IMR-90 (cell line): ENCODE results near the gene FOXN4. TPM values are rescaled to one million over a fixed set of nuclear protein-coding genes. Genes with fewer than 3 reads are reported as not detected.

ENCODE experiments used
- ATAC-seq: fragments of 200-7000 bp; cut with Tn5 transposase; 2 replicates; pipeline ENCODE4 v1.9.1; 2020; ENCODE audit warnings: low read depth, mild to moderate bottlenecking, moderate library complexity
- BruUV-seq: library from RNA; stranded (reverse); fragments of 400-500 nt; replicated peaks from 2 replicates; lab custom pipeline; 2021; lab: Mats Ljungman, UMichigan
- CTCF ChIA-PET: fragments of 300-600 bp; formaldehyde crosslinking; extraction: SDS; loops from one replicate; lab custom pipeline; 2021; ENCODE audit warnings: antibody characterized with exemption; lab: Yijun Ruan, JAX
- POLR2A ChIA-PET: fragments of 300-600 bp; sonication (Branson Sonifier 250); formaldehyde crosslinking; loops from one replicate; lab custom pipeline; 2022; ENCODE audit warnings: antibody characterized with exemption; ENCODE audit not compliant: unreplicated experiment; lab: Charles Lee
- DNase-seq: peaks from one replicate; pipeline ENCODE4 v3.0.0; 2013
- H2AFZ ChIP-seq: replicated peaks from 2 replicates; pipeline ENCODE3; 2013; ENCODE audit warnings: low read length, mild to moderate bottlenecking; ENCODE audit not compliant: poor library complexity
- H2AK5ac ChIP-seq: 2 replicates; pipeline ENCODE4 v1.6.1; 2013; ENCODE audit warnings: low read depth, low read length, inconsistent platforms
- H2AK9ac ChIP-seq: replicated peaks from 2 replicates; pipeline ENCODE3; 2013; ENCODE audit warnings: mild to moderate bottlenecking, low read depth, low read length, moderate library complexity; ENCODE audit not compliant: poor library complexity
- H2BK120ac ChIP-seq: 2 replicates; pipeline ENCODE4 v1.6.1; 2013; ENCODE audit warnings: low read depth, low read length, inconsistent platforms
- H2BK15ac ChIP-seq: 3 replicates; pipeline ENCODE4 v1.6.1; 2013; ENCODE audit warnings: low read depth, low read length, inconsistent platforms
- H2BK20ac ChIP-seq: 2 replicates; pipeline ENCODE4 v1.6.1; 2013; ENCODE audit warnings: low read depth, mild to moderate bottlenecking, inconsistent platforms, low read length, moderate library complexity
- H2BK5ac ChIP-seq: 2 replicates; pipeline ENCODE4 v1.6.1; 2013; ENCODE audit warnings: mild to moderate bottlenecking, low read depth, low read length, inconsistent platforms; ENCODE audit not compliant: poor library complexity, severe bottlenecking
- H3K14ac ChIP-seq: replicated peaks from 2 replicates; pipeline ENCODE4 v1.6.1; 2013; ENCODE audit warnings: low read depth, low read length, inconsistent platforms
- H3K18ac ChIP-seq: 2 replicates; pipeline ENCODE4 v1.6.1; 2013; ENCODE audit warnings: low read depth, low read length, control low read depth
- H3K23ac ChIP-seq: 2 replicates; pipeline ENCODE4 v1.6.1; 2013; ENCODE audit warnings: low read depth, low read length, inconsistent platforms
- H3K27ac ChIP-seq: 2 replicates; pipeline ENCODE4 v1.5.1; 2013; ENCODE audit warnings: mild to moderate bottlenecking, control low read depth, low read length; ENCODE audit not compliant: insufficient read depth
- H3K27me3 ChIP-seq: 2 replicates; pipeline ENCODE4 v1.6.1; 2013; ENCODE audit warnings: low read length; ENCODE audit not compliant: control insufficient read depth, insufficient read depth
- H3K36me3 ChIP-seq: 2 replicates; pipeline ENCODE4 v1.6.1; 2013; ENCODE audit warnings: low read length, mixed read lengths; ENCODE audit not compliant: control insufficient read depth, insufficient read depth
- H3K4ac ChIP-seq: 2 replicates; pipeline ENCODE4 v1.6.1; 2013; ENCODE audit warnings: low read depth, low read length, inconsistent platforms
- H3K4me1 ChIP-seq: 2 replicates; pipeline ENCODE4 v1.6.1; 2013; ENCODE audit warnings: low read length, mixed read lengths; ENCODE audit not compliant: control insufficient read depth, insufficient read depth
- H3K4me2 ChIP-seq: 2 replicates; pipeline ENCODE4 v1.6.1; 2013; ENCODE audit warnings: low read depth, mild to moderate bottlenecking, control low read depth, low read length, moderate library complexity
- H3K4me3 ChIP-seq: 2 replicates; pipeline ENCODE4 v1.5.1; 2013; ENCODE audit warnings: low read depth, mild to moderate bottlenecking, control low read depth, low read length, moderate library complexity; ENCODE audit not compliant: insufficient read depth
- H3K56ac ChIP-seq: 2 replicates; pipeline ENCODE4 v1.6.1; 2013; ENCODE audit warnings: low read length, inconsistent platforms; ENCODE audit not compliant: insufficient read depth; ENCODE audit errors: extremely low read depth
- H3K79me1 ChIP-seq, 2 experiments: 2 replicates each; pipeline ENCODE4 v1.6.1; 2013; ENCODE audit warnings: low read length in 2 of 2, inconsistent platforms in 1 of 2, low read depth in 1 of 2
- H3K9ac ChIP-seq: 2 replicates; pipeline ENCODE4 v1.6.1; 2013; ENCODE audit warnings: low read depth, low read length, control low read depth
- H3K9me1 ChIP-seq: 2 replicates; pipeline ENCODE4 v1.6.1; 2013; ENCODE audit warnings: low read length, inconsistent platforms; ENCODE audit not compliant: insufficient read depth
- H3K9me3 ChIP-seq: 2 replicates; pipeline ENCODE4 v1.6.1; 2013; ENCODE audit warnings: low read length; ENCODE audit not compliant: control insufficient read depth, insufficient read depth
- H4K20me1 ChIP-seq: 2 replicates; pipeline ENCODE4 v1.6.1; 2013; ENCODE audit warnings: low read length, inconsistent platforms; ENCODE audit not compliant: insufficient read depth
- H4K5ac ChIP-seq: 2 replicates; pipeline ENCODE4 v1.6.1; 2013; ENCODE audit warnings: mild to moderate bottlenecking, low read depth, low read length, control low read depth
- H4K8ac ChIP-seq, 2 experiments: 2 replicates each; pipeline ENCODE4 v1.6.1; 2013; ENCODE audit warnings: low read depth in 2 of 2, low read length in 2 of 2, control low read depth in 1 of 2, inconsistent platforms in 1 of 2
- H4K91ac ChIP-seq: 2 replicates; pipeline ENCODE4 v1.6.1; 2013; ENCODE audit warnings: low read depth, low read length, inconsistent platforms; ENCODE audit not compliant: insufficient read depth
- MAFK ChIP-seq: IDR thresholded peaks from 2 replicates; pipeline ENCODE4 v1.6.1; 2012; ENCODE audit warnings: low read depth, low read length, improper control_type of control experiment
- MXI1 ChIP-seq: IDR thresholded peaks from 2 replicates; pipeline ENCODE4 v1.6.1; 2012; ENCODE audit warnings: low read depth, mild to moderate bottlenecking, low read length, moderate library complexity, borderline replicate concordance
- NFE2L2 ChIP-seq: fragments of 150-350 bp; IDR thresholded peaks from 2 replicates; pipeline ENCODE4 v1.6.1; 2016; ENCODE audit warnings: low read depth, mild to moderate bottlenecking, low read length
- RCOR1 ChIP-seq: IDR thresholded peaks from 2 replicates; pipeline ENCODE4 v1.6.1; 2012; ENCODE audit warnings: mild to moderate bottlenecking, low read length, improper control_type of control experiment; ENCODE audit not compliant: insufficient replicate concordance
- WGBS, 2 experiments: methylation state at CpG; one replicate each; pipeline versions ENCODE4 v1.1.5 to v1.1.7; 2013; ENCODE audit warnings: missing lambda C conversion rate in 2 of 2; ENCODE audit not compliant: insufficient read length in 1 of 2; ENCODE audit errors: extremely low coverage in 2 of 2; 5-methylcytosine and 5-hydroxymethylcytosine counted together
- dilution Hi-C: fragments of 300-500 bp; cut with HindIII; formaldehyde crosslinking; loops from one replicate; pipeline ENCODE4 v1.14.3; 2018; ENCODE audit warnings: low sequenced_read_pairs; ENCODE audit not compliant: unreplicated experiment
- in situ Hi-C: fragments of 300-500 bp; cut with MboI; formaldehyde crosslinking; loops from 3 replicates; pipeline ENCODE4 v1.14.3; 2019; ENCODE audit warnings: low sequenced_read_pairs, inconsistent platforms, mixed read lengths
- intact Hi-C: fragments of 100-400 bp; cut with micrococcal nuclease; formaldehyde crosslinking; loops from 2 replicates; pipeline ENCODE4 v1.10.0; 2022
- polyA plus RNA-seq, 3 experiments: library from polyadenylated mRNA; depleted of rRNA; stranded (reverse); fragments of >200 nt; gene quantifications; 2 replicates each; pipeline ENCODE4 v1.2.3, GENCODE V29; 2012; ENCODE audit warnings: low replicate concordance in 1 of 3
- total RNA-seq: library from RNA; depleted of rRNA; stranded (reverse); fragments of >200 nt; gene quantifications from 2 replicates; pipeline ENCODE4 v1.2.3, GENCODE V29; 2012

The FOXN4 gene
- total and polyA plus RNA-seq, 2 of the 4 experiments (the other 2 are of a cell fraction): not detected

DNA sequence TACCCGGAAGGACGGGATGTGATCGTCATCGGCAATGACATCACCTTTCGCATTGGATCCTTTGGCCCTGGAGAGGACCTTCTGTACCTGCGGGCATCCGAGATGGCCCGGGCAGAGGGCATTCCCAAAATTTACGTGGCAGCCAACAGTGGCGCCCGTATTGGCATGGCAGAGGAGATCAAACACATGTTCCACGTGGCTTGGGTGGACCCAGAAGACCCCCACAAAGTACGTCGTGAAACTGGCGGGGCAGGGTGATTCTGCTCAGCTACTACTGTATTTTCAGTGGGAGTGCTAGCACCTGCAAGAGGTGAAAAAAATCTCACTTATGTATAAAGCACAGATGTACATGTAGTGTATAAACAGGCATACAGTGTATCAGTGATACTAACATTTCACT, 62.9 kb downstream of the FOXN4 start:
- no TSS peak for BruUV-seq
- Histone ChIP-seq H3K27ac (no peak overlapping the region), H2BK5ac (no peak overlapping the region), H3K4ac (no peak overlapping the region), H2AK9ac (no peak overlapping the region), H3K4me3 (no peak overlapping the region), H4K20me1 (no peaks in the 10 kb centered on the region), H4K5ac (no peak overlapping the region), H3K79me1 (no peaks in the 10 kb centered on the region), H4K91ac (no peak overlapping the region), H3K36me3 (peaks cover 15% of the 10 kb centered on the region), H3K9ac (no peak overlapping the region), H3K14ac (no peak overlapping the region), H3K27me3 (no peaks in the 10 kb centered on the region), H3K9me1 (no peaks in the 10 kb centered on the region), H2AK5ac (no peak overlapping the region), H3K4me1 (no peaks in the 10 kb centered on the region), H3K9me3 (no peaks in the 10 kb centered on the region), H3K56ac (no peak overlapping the region), H4K8ac (no peak overlapping the region), H2BK15ac (no peak overlapping the region), H3K23ac (no peak overlapping the region), H2BK120ac (no peak overlapping the region), H2BK20ac (no peak overlapping the region), H3K4me2 (no peak overlapping the region), H2AFZ (no peak overlapping the region), H3K18ac (no peak overlapping the region)
- ChIA-PET POLR2A (no interaction called here), CTCF (no interaction called here)
- dilution Hi-C loops: no loop called here
- in situ Hi-C loops: no loop called here
- TF ChIP-seq RCOR1: no peak
- no peak for TF ChIP-seq NFE2L2
- TF ChIP-seq MXI1: no peak
- no peak for TF ChIP-seq MAFK
- DNase-seq (no peak), ATAC-seq (no peak)
- intact Hi-C loops: no loop called here
- whole genome bisulfite sequencing, 2 experiments: 98% methylated on average over 8 of the region's 15 CpGs; no CpG with 5 or more reads in 1 of the 2 experiments
